ENCODE results near the gene GPN3. TPM values are rescaled to one million over a fixed set of nuclear protein-coding genes. Genes with fewer than 3 reads are reported as not detected.

GPN3 gene
- total and polyA plus RNA-seq, 2 of the 13 experiments (the other 11 are each of a cell fraction or from before 2014, with no cell fraction given), result 28.7 to 29.5 TPM

DNA sequence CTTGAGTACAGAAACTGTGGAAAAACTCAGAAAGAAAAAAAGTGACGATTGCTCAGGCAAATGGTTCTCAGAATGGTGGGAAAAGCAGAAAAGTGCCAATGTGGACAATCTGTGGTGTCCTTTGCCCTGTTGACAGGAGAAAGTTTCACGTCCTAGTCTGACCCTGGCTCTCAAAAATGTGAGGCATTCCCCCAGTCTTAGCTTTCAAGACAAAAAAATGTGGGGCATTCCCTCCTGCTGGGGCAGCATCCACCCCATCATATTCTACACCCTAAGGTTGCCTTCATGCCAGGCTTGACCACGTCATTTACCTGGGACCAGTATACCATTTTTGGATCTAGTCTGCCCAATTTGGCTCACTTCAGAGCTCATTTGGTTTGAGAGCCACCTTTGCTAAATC, 43.8 kb downstream of the GPN3 start:
- no peak for DNase-seq (ENCODE audit: low spot score)

More for the DNA sequence above, 43.8 kb downstream of the GPN3 start:
- no peak overlapping the region for H3K9ac ChIP-seq (ENCODE audit: insufficient read depth, low read depth, low read length)
- no peak for TF ChIP-seq FOXA3 (CRISPR knock-in tag; IDR thresholded peaks at IDR 0.05)
- no peak for TF ChIP-seq ZNF569 (CRISPR knock-in tag; IDR thresholded peaks at IDR 0.05; ENCODE audit: borderline replicate concordance)
- TF ChIP-seq ZNF788 (CRISPR knock-in tag; IDR thresholded peaks at IDR 0.05; ENCODE audit: borderline replicate concordance), result no peak
- TF ChIP-seq, protein P1, sequence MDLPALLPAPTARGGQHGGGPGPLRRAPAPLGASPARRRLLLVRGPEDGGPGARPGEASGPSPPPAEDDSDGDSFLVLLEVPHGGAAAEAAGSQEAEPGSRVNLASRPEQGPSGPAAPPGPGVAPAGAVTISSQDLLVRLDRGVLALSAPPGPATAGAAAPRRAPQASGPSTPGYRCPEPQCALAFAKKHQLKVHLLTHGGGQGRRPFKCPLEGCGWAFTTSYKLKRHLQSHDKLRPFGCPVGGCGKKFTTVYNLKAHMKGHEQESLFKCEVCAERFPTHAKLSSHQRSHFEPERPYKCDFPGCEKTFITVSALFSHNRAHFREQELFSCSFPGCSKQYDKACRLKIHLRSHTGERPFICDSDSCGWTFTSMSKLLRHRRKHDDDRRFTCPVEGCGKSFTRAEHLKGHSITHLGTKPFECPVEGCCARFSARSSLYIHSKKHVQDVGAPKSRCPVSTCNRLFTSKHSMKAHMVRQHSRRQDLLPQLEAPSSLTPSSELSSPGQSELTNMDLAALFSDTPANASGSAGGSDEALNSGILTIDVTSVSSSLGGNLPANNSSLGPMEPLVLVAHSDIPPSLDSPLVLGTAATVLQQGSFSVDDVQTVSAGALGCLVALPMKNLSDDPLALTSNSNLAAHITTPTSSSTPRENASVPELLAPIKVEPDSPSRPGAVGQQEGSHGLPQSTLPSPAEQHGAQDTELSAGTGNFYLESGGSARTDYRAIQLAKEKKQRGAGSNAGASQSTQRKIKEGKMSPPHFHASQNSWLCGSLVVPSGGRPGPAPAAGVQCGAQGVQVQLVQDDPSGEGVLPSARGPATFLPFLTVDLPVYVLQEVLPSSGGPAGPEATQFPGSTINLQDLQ (CRISPR knock-in tag; IDR thresholded peaks at IDR 0.05), result no peak
- TF ChIP-seq, protein P2, sequence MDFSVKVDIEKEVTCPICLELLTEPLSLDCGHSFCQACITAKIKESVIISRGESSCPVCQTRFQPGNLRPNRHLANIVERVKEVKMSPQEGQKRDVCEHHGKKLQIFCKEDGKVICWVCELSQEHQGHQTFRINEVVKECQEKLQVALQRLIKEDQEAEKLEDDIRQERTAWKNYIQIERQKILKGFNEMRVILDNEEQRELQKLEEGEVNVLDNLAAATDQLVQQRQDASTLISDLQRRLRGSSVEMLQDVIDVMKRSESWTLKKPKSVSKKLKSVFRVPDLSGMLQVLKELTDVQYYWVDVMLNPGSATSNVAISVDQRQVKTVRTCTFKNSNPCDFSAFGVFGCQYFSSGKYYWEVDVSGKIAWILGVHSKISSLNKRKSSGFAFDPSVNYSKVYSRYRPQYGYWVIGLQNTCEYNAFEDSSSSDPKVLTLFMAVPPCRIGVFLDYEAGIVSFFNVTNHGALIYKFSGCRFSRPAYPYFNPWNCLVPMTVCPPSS (IDR thresholded peaks at IDR 0.05), result no peak
- no peak for TF ChIP-seq CC2D1A (CRISPR knock-in tag; IDR thresholded peaks at IDR 0.05)
- TF ChIP-seq, protein P3, sequence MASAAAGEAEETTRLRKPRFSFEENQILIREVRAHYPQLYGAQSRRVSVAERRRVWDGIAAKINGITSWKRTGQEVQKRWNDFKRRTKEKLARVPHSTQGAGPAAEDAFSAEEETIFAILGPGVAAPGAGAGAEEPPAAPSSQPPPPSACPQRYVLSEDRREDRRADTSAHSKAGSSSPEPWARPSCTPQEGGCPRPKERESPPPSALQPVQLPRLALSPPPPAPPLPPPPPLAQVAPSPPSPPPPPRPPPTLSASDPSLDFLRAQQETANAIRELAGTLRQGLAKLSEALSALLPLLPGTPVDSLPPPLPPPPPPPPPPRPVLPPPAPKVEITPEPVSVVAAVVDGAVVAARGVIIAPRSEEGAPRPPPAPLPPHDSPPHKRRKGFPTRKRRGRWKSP (CRISPR knock-in tag; IDR thresholded peaks at IDR 0.05), result no peak
- TF ChIP-seq ZNF343 (CRISPR knock-in tag; IDR thresholded peaks at IDR 0.05), result no peak
- TF ChIP-seq SRY (CRISPR knock-in tag; IDR thresholded peaks at IDR 0.05), result no peak
- no peak for TF ChIP-seq KDM2A (CRISPR knock-in tag; IDR thresholded peaks at IDR 0.05; ENCODE audit: borderline replicate concordance, low read depth)
- no peaks in the 10 kb centered on the region for H3K36me3 ChIP-seq (replicated peaks in 1 of 2; ENCODE audit: control insufficient read depth in 1 of 2, insufficient read depth in 2 of 2, low read length in 2 of 2)
- in situ Hi-C loops (cut with HindIII; ENCODE audit: extremely low pct_ligation_motif_present, low pct_unique_long_range_greater_than_20kb), result no loop called here
- no peak overlapping the region for H2AFZ ChIP-seq (ENCODE audit: low read length)
- 0 out of 2 replicates have a peak overlapping the region, but pooled peaks have one; percentile 4 for H3K4me2 ChIP-seq (ENCODE audit: low read depth, low read length)
- POLR2A ChIA-PET, result no interaction called here
- WGBS (ENCODE audit: low lambda C conversion rate), result 19% methylated on average over 2 of the region's 3 CpGs
- CTCF ChIA-PET (ENCODE audit: low intra/inter-chr PET ratio, low total read pairs), result no interaction called here
- no peaks in the 10 kb centered on the region for H3K9me3 ChIP-seq (ENCODE audit: low read length)
- H3K27me3 ChIP-seq (ENCODE audit: control insufficient read depth in 1 of 2, insufficient read depth in 2 of 2, low read length in 2 of 2), result no peaks in the 10 kb centered on the region
- no TSS peak for BruUV-seq (replicated peaks)
- H3K4me3 ChIP-seq (replicated peaks in 1 of 3; ENCODE audit: insufficient read depth in 1 of 3, low read depth in 2 of 3, low read length in 3 of 3), result no peak overlapping the region
- FAIRE-seq (no peak), ATAC-seq (no peak)
- intact Hi-C loops (cut with micrococcal nuclease; ENCODE audit: unreplicated experiment), result no loop called here
- H4K20me1 ChIP-seq (ENCODE audit: insufficient read depth, low read length), result no peaks in the 10 kb centered on the region
- H3K79me2 ChIP-seq (ENCODE audit: insufficient read depth, low read length), result no peaks in the 10 kb centered on the region
- H3K27ac ChIP-seq (ENCODE audit: extremely low read length, insufficient read depth, low read length), result no peak overlapping the region
- H3K4me1 ChIP-seq (ENCODE audit: insufficient read depth, low read length), result peaks cover 18% of the 10 kb centered on the region

Measured in HepG2 (cell line).